GM19467 (cell line): ENCODE measurements around the gene ALAD.
"Not testable (repeated sequence)": the region's sequence is repeated elsewhere in the genome, so short reads cannot be mapped to it uniquely, and the experiment has no call there.

Experiments used
- ATAC-seq: cut with Tn5 transposase; IDR thresholded peaks from one replicate; pipeline ENCODE4 v1.9.1; 2021; ENCODE audit warnings: mild to moderate bottlenecking, moderate library complexity; ENCODE audit not compliant: unreplicated experiment

ALAD gene

DNA sequence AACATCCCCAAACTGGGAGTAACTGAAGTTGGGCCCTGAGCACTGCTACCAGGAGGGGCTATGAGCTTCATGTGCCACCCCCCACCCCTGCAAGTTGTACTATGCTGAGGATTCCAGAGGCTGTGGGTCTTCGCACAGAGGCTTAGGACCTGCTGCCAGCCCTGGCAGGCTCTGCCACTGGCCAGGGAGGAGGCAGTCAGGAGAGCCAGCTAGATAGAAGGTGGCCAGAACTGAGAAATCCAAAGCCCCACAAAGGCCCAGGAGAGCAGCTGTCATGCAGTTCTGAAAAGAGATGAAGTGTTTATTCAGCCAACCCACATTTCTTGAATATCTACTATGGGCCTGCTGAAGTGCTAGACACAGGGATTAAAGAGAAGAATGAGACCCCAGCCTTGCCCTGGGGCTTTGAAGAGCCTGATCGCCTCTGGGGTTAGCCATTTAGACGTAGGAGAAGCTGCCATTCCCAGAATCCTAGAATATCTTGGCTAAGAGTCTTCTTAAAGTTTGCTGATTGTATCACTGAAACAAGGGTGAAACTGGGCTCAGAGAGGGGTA, 1.4 kb downstream of the ALAD start:
- no peak for ATAC-seq

DNA sequence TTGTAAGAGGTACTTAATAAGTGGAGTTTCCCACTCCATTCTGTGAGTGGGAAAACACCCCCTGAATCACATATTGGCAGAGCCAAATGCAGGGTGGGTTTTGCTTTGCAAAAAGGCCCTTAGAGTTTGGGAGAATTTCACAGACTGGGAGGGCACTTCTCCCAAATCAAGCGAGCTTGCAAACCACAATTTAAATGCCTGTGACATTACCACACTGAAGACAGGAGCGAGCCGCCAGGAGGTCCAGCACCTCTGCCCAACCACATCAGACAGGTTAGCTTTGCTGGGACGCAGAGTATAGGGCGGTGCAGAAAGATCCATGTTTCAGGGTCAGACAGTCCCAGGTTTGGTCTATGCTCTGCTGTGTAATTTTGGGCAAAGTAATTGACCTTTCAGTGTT, 2.3 kb downstream of the ALAD start:
- ATAC-seq: no peak

DNA sequence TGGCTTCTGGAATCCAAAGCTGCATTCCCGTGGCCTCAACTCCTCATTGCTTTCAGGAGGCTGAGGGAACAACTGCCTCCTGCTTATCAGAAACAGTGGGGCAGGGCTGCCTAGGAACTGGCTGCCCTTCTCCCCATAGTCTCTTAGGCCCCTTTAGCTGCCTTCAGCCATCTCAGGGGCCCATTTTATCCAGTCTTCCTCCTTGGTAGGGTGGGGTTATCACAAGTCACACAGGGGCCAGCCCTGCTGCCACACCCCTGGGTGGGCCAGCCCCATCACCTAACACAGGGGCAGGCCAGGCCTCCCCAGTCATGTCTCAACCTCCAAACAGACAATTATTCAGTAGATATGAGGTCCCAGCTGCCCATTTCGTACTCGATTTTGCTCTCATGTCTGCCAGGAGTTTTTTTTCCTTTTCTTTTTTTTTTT, 3.9 kb downstream of the ALAD start:
- ATAC-seq: no peak

DNA sequence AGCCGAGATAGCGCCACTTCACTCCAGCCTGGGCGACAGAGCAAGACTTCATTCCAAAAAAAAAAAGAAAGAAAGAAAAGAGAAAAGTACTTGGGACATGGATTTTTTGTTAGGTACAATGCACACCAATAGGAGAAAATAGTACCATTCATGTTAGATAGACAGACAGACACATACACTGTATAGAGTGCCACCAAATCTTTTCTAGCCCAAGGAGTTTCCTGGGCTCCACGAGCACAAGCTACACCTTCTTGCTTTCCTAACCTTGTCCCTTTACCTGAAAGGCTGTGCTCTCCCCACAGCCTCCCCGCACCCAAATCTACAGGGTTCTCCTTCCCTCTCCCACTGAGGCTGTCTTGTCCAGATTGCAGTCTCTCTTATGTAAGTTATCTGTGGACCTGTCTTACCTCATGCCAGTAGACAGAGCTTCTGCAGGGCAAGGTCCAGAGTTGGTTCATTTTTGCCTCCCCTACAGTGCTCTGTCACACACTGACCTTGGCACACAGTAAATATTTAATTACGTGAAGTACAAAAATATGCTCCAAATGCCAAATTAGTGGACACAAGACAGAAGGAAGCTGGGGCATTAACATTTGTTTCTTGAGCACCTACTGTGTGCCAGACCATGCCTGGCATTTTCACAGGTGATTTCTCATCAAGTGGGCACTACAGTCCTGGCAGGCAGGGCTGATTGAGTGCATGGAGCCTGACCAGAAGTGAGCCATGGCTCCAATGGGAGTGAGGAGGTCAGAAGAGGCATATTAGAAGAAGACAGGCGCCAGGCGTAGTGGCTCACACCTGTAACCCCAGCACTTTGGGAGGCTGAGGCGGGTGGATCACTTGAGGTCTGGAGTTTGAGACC, 5.9 kb downstream of the ALAD start:
- ATAC-seq: no peak

DNA sequence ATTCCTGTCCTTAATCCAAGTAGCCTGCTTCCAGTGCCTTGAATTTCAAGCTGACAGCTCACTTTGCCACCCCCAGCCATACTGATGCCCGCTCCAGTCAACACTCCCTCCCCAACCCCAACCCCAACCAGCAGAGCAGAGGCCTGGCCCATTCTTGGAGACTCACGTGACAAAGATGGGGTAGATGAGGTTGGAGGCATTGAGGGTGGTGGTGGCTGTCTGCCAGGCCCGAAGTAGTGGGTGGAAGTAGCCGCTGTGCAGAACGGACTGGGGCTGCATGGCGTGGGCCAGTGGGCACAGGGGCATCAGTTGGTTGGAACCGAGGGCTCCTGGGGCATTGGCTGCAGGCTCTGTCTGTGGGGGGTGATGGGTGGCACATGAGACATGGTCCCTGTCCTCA, 7.8 kb downstream of the ALAD start:
- no peak for ATAC-seq

DNA sequence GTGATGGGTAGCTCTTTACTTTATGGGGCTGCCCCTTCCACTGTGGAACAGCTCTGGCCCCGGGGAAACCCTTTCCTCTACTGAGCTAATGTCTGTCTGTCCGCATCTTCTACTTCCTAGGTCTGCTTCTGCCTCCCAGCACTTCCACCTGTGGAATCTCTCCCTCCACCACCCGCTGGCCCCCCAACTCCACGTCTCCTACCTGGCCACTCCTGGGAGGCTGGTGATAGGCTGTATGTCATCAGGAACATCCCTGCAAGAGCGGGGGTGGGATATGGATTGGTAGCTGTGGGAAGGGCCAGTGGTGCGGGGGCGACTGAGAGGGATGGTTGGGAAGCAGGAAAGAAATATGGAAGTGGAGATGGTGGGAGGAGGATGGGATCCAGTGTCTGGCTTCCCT, 9.2 kb downstream of the ALAD start:
- no peak for ATAC-seq

DNA sequence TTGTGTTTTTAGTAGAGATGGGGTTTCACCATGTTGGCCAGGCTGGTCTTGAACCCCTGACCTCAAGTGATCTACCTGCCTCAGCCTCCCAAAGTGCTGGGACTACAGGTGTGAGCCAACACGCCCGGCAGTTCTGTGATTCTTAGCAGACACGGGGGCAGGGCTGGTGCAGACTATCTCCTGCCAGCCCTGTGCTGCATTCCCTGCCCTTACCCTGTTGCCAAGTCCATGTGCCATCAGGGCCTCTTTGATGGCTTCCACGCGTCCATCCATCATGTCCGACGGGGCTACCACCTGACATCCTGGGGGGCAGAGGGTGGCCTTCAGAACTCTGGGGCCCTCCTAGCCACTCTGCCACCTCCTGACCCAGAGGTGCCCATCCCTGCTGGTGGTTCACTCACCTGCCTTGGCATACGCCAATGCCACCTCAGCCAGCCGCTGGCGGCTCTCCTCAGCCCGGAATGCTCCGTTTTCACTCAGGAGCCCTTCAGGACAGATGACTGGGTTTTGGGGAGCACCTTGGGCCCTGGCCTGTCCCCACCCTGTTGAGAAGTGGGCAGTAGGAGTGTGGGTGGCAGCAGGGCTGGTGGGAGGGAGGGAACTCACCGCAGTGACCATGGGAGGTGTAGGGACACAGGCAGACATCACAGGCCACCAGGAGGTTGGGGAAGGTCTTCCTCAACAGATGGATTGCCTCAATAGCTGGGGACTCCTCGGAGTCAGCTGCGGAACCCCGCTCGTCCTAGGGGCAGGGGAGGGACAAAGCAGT, 10.7 kb downstream of the ALAD start:
- ATAC-seq: no peak

DNA sequence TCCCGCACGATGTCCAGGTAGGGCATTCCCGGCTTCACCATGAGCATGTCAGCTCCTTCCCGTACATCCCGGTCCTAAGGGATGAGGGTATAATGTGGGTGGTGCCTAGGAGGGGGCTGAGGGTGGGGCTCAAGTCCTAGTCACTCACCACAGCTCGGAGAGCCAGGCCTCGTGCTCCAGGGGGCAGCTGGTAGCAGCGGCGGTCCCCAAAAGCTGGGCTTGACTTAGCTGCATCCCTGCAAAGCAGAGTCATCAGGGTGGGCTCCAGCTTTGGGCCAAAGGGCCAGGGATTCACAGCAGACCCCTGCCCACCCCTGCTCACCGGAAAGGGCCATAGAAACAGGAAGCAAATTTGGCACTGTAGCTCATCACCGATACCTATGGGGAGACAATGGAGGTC, 11.6 kb downstream of the ALAD start:
- no peak for ATAC-seq

DNA sequence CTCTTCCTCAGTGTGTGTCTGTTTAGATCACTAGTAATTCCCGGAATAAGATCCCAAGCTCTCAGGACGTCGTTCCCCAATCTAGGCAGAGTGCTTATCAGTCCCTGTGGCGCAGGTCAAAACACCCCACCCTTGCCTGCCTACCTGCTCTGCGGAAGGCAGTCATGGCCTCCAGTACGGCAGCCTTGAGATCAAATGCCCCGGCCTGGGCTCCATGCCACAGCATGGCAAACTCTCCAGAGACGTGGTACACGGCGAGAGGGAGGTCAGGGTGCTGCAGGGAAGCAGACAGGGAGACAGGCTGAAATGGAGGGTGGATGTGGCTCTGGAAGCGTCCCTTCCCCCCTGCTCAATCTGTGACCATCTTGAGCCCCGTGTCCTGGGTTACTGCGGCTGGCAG, 12.3 kb downstream of the ALAD start:
- no peak for ATAC-seq

DNA sequence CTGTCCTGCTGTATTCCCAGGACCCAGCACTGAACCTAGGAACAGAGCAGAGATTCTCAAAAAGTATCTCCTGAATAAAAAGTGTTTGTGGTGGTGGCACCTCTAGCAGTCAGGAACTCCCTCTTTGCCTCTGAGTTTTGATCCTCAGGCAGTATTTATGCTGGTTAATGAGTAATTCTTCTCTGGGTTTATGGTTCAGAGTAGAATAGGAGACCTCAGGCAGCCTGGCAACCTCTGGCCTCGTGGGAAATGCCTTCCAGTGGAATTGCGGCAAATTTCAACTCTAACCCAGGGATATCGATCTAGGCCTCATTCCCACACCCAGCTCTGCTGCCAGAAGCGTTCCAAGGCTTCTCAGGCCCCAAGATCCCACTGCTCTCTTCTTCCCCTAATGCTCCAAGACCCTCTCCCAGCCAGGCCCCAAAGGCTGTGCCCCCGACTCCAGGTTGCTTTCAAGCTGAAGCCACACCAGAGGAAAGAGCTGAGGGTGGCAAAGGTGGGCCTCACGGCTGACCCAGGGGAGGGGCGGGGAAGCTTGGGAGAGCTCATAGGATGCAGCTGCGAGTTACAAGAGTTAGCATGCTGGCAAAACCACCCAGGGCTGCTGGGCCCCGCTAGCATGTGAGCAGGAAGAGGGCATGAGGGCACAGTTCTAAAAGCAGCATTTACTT, 13.4 kb downstream of the ALAD start:
- ATAC-seq: no peak

DNA sequence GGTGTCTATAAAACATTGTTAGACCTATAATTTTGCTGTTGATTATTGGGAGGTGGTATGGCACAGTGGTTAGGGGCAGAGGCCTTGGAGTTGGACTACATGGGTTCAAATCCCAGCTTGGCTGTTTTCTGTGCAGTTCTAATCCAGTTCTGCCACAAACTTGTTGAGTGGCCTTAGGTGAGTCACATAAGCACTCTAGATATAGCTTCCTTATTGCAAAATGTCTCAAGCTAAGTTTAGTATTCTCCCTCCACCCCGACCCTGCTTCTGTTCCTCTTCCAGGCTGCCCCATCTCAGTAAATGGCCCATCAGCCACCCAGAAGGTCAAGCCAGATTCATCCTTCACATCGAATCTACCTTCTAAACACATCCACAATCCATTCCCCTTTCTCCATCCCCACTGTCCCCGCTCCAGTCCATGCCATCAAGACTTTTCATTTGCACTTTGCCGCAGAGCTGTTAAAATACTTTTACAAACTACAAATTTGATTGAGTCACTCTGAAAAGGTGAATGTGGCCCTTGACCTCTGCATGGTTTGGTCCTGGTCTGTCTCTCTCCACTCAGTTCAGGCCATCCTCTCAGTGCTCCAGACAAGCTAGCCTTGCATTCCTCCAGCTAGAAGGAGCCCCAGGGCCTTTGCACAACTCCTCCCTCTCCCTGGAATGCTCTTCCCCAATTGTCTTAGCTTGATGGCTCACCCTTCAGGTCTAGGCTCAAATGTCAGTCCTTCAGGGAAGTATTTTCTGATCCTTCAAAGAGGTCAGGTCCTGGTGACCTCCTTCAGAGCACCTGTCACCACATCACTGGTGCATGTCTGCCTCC, 14.3 kb downstream of the ALAD start:
- ATAC-seq: no peak

DNA sequence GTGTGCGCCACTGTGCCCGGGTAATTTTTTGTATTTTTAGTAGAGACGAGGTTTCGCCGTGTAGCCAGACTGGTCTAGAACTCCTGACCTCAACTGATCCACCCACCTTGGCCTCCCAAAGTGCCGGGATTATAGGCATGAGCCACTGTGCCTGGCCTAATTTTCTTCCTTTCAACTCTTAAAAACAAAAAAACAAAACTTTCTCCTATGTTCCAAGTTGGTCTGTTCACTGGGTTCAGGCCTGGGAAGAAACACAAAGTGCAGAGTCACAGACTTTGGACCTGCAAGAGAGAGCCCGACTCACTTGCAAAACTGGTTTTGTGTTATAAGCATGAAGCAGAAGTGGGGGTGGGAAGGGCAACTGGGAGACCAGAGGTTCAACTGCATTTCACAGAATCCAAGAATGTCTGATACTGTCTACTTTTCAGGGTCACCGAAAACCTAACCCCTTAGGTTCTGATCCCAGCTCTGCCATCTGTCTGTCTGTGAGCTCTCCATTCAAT, 19.1 kb downstream of the ALAD start:
- no peak for ATAC-seq

DNA sequence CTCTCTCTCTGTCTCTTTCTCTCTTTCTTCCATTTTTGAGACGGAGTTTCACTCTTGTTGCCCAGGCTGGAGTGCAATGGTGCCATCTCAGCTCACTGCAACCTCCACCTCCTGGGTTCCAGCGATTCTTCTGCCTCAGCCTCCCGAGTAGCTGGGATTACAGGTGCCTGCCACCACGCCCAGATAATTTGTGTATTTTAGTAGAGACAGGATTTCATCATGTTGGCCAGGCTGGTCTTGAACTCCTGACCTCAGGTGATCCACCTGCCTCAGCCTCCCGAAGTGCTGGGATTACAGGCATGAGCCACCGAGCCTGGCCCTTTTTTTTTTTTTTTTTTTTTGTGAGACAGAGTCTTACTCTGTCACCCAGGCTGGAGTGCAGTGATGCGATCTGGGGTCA, 19.6 kb downstream of the ALAD start:
- ATAC-seq: not testable (repeated sequence)

DNA sequence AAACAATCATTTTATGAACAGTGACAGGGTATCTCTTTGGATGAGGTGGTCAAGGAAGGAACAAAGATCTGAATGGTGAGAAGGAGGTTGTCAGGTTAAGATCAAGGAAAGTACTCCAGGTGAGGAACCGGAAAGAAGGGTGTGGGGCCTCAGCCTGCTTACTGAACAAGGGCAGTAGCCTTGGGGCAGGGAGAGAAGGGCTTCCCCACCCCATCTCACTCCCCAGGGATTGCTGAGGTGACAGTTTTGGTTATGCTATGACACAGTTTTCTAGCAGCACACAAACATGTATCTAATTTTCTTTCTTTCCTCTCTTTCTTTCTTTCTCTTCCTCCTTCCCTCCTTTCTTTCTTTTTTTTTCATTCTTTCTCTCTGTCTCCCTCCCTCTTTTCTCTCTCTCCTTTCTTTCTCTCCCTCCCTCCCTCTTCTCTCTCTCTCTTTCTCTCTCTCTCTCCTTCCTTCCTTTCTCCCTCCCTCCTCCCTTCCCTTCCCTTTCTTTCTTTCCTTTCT, 20.2 kb downstream of the ALAD start:
- ATAC-seq: peak; percentile 41

DNA sequence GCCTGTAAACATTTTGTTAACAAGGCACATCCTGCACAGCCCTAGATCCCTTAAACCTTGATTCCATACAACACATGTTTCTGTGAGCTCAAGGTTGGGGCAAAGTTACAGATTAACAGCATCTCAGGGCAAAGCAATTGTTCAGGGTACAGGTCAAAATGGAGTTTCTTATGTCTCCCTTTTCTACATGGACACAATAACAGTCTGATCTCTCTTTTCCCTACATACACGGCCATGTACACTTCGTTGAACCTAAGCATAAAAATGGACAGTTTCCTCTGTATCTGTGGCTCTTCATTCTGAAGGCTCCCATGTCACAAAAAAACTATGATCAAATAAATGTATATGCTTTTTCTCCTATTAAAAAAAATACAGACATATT, 21.3 kb downstream of the ALAD start:
- not testable (repeated sequence) for ATAC-seq

DNA sequence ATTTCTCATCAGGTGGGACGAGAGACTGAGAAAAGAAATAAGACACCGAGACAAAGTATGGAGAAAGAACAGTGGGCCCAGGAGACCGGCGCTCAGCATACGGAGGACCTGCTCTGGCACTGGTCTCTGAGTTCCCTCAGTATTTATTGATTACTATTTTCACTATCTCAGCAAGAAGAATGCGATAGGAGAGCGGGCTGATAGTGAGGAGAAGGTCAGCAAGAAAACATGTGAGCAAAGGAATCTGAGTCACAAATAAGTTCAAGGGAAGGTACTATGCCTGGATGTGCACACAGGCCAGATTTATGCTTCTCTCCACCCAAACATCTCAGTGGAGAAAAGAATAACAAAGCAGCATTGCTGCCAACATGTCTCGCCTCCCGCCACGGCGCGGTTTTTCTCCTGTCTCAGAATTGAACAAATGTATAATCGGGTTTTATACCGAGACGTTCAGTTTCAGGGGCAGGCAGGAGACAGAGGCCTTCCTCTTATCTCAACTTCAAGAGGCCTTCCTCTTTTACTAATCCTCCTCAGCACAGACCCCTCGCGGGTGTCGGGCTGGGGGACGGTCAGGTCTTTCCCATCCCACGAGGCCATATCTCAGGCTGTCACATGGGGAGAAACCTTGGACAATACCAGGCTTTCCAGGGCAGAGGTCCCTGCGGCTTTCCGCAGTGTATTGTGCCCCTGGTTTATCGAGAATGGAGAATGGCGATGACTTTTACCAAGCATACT, 21.8 kb downstream of the ALAD start:
- ATAC-seq: not testable (repeated sequence)

DNA sequence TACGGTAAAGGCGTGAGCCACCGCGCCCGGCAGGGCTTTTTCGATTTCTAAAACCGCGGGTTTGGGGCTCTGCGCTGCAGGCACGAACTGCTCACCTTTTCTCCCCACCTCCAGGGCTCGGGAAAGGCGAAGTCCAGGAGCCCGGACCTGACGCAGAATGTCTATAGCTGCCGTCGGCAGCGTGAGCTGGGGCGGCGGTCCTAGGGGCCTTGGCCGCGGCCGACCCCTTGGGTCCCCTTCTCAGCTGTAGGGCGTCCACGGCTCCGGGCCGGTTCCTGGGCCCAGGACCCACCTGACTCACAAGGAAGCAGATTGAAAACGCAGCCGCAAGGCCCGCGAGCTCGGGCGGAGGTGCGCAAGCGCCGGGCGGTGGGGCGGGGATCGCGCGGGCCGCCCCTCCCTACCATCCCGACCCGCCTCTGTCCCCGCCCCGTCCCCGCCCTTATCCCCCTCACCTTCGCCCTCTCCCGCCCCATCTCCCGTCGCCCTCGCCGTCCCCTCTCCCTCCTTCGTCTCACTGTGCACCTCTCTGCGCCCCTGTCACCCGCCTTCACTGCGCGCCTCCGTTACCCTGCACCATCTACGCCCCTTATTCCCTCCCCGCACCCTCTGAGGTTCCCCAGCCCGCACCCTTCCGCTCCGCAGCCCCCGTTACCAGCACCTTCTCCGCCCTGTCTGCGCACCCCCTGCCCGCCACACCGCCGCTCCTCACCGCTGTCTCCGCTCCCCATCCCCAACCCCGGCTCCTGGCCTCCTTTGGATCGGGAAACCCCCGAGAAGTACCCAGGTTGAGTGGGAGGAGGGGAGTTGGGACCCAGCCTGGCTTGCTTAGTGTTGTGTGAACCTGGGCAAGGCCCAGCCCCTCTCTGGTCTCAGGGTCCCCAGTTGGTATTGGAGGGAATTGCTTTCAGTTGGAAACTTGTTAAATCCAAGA, 24.2 kb downstream of the ALAD start, which contains the start of gene HDHD3:
TSS of gene HDHD3 (minus strand) at position 353 of the 934 bp plus-strand sequence. CDS start 2,632 bp downstream, outside the sequence.
- peak; percentile 77 for ATAC-seq
